ENCODE data around the gene CTXN3.

Gene CTXN3

DNA sequence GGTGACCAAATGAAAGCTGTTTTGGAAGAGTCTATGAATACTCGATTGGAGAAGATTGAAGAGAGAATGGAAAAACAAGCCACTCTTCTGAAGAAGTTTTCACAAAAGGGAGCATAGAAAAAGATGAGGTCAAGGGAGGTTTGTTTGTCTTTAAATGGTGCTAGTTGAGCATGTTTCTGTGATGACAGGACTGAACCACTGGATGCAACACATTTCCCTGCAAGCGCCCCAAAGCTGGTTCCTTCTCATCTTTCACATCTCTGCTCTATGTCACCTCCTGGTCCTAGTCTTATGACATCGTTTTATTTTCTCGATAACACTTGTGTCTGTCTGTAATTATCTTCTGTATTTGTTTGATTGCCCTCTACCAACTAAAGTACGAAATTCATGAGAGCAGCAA, 50.5 kb downstream of the CTXN3 start:
- no peak for DNase-seq (ENCODE audit: low spot score)

DNA sequence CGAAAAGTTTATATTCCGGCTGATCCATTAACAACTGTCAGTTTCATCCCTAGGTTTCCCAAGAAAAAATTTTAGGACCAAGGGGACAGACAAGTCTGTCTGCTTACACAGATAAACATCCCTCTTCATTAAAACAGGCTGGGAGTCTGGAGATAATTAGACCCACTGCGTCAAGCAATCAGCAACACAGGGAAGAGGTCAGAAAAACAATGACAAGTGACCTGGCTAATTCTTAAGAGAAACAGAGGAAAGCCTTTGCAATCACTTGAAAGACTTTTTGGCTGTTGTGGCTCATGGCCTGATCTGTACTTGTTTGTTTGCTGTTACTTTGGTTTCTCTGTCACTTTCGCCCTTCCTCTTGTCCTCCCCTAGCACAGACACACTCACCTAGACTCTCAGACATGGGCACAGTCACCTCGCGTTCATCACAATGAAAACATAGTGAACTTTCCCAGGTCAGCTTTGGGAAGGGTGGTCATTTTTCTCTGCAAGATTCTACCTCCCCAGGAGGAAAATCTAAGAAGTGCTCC, 51.4 kb downstream of the CTXN3 start:
- DNase-seq (ENCODE audit: low spot score): no peak

DNA sequence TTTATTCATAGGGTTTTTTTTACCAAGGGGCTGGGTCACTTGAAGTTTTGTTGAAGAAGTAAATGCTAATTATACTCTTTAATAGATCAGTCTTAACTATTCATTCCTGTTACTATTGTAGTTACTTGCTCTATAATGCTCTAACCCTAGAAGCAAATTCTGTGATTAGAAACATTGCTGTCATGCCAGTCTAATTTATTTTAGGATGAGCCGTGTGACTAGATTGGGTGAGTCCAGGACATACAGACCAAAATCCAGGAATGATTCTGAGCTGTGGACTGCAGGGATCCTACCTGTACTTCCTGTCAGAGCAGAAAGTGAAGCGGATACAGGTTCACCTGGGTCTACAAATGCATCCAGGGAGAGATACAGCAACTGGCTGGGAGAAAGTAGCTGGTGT, 53.6 kb downstream of the CTXN3 start:
- DNase-seq (ENCODE audit: low spot score): no peak

DNA sequence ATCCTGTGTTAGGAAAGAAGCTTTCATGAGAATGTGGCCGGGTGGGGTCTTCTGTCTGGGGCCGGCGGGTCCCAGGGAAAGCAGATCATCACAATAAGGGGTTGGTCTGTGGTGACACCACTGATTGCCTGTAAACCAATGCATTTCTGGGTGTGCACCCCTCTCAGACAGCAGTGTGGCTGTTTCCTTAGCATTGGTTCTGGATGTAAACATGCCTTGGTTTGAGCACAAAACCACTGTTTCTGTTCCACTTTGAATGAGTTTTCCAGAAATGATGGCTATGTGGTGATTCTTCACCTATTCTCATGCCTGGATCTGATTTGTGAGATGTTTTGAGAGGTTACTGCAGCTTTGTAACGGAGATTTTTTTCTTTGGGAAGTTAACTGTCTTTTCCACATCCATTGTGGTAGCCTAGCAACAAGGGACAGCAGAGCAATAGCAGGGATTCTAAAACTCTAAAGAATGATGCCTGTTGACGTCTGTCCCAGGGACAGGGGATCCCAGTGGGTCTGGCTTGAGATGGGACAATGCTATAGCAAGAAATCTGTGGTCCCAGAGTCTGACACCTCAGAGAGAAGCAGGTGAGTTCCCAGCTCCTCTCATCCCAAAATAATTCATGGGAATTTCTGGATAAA, 54.2 kb downstream of the CTXN3 start, which contains the start of gene CCDC192:
Gene CCDC192 (plus strand): TSS at position 466 of the 636 bp plus-strand sequence. CDS start 55 bp downstream, at position 521.
- no peak for DNase-seq (ENCODE audit: low spot score)

DNA sequence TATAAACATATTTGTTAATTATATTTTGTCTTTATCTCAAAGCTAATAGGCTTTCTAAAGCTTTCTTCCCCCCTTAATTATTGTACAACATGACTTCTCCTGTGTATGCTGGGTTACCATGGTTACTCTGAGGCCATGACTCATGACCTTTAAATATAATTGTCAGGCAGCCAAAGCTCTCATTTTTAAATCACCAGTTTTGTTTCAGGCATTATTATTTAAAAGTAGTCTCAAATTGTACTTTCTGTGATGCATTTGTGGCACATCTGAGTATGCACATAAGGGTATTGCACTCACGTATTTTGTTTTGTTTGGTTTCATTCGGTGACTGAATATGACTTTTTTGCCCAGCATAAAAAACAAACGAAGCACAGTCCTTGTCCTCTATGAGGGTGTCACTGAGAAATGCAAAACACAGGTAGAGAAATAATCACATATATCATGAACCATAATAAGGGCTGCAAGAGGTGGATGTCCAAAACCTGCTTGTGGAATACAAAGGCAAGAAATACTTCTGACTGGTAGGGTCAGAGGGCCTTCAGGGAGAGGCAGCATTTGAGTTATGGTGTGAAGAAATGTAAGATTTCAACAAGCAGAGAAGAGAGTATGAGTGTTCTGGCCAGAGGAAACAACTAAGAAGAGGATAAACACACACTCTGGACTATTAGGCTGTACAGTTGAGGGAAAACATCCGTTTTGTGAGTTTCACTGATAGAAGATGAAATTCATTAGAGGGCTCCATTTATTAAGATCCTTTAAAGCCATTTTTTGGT, 56.4 kb downstream of the CTXN3 start:
- no peak for DNase-seq (ENCODE audit: low spot score)

DNA sequence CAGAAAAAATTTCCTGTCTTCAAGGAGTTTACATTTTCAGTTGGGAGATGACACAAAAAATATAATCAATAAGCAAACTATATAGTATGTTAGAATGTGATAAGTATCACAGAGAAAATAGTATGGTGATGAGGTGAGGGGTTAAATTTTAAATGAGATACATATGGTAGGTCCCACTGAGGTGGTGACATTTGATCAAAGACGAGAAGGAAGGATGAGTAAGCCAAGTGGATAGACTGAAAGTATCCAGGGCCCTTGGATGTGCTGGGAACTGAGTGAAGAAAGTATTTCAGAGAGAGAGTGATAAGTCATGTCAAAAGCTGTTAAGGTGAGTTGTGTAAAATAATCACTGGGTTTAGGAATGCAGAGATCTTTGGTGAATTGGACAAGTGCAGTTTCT, 57.8 kb downstream of the CTXN3 start:
- no peak for DNase-seq (ENCODE audit: low spot score)

DNA sequence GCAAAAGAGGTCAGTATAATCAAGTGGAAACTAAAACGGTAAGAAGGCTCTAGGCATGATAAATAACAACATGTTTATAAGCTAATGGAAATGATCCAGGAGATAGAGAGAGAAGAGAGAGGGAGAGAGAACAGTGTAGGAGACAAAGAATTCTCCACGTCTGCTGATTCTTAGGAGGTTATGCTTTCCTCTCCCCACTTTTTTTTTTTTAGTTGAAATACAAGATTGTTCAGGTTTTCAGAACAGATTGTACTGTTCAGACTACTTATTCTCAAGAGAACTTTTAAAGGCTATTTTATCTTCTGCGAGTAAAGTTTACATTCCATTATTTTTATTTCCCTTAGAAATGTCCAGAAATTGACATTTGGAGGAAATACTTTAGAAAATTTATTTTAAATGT, 58.3 kb downstream of the CTXN3 start:
- no peak for DNase-seq (ENCODE audit: low spot score)
